RPMI7951 (cell line): Measurements from ENCODE around the gene MGMT. TPM values are rescaled to one million over a fixed set of nuclear protein-coding genes. Genes with fewer than 3 reads are reported as not detected.

Experiments used
- DNase-seq: peaks from one replicate; pipeline ENCODE4 v3.0.0-alpha.2; 2012; ENCODE audit warnings: low read depth
- total RNA-seq: library from RNA; depleted of rRNA; stranded (reverse); fragments of >200 nt; shearing (Covaris generic); gene quantifications from 2 replicates; pipeline ENCODE4 v1.2.3, GENCODE V29; 2014

The MGMT gene
- total RNA-seq, 1 experiment from 2014 or later: 6.2 TPM

DNA sequence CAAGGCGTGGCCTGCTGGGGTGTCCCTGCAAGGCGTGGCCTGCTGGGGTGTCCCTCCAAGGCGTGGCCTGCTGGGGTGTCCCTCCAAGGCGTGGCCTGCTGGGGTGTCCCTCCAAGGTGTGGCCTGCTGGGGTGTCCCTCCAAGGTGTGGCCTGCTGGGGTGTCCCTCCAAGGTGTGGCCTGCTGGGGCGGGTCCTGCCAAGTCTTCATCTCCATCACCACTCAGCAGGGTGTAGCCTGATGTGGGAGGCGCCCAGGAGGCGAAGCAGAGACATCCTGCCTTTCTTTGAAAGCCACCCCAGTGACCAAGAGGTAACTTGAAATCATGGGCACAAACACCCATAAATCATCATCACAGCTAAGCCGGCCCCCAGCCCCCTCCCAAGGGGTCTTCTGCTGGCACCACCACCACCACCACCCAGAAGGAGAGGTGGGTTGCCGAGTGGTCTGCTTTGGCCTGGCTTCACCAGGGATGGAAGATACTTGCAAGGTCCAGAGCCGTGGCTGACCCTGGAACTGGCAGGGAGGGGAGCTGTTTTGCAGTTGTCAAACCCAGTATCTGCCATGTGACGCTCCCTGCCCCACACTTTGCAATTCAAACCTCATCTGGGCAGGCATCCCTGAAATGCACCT is 306.4 kb downstream of the MGMT start:
- DNase-seq: no peak

DNA sequence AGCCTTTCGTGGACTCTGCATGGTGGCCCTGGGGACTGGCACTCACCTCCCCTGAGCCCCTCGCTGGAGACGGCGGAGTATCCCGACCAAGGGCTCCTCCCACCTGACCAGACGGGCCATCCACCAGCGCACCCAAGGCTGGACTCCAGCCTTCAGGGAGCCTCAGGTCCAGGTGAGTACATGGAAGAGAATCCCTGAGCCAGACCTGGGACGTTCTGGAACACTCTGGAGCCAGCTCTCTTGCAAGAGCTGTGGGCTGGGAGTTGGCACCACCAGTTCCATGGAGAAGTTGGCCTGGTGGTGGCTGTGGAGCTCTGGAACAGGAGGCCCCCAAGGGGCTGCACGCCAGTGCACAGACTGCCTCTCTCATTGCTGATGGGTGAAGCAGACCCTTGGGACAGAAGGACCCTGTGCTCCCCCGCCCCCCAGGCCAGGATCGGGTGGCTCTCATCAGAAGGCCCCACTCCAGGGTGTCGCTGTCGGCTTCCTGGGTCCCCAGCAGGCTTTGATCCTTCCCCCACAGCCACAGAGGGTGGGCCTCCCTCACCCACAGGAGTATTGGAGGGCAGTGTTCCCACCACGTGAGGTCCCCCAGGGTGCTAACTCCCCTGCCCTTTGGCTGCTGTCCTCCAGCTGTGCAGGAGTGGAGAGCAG is 307.2 kb downstream of the MGMT start:
- no peak for DNase-seq

GRCh38 chr10:129774736-129775401 is 307.8 kb downstream of the MGMT start:
- DNase-seq: no peak

DNA sequence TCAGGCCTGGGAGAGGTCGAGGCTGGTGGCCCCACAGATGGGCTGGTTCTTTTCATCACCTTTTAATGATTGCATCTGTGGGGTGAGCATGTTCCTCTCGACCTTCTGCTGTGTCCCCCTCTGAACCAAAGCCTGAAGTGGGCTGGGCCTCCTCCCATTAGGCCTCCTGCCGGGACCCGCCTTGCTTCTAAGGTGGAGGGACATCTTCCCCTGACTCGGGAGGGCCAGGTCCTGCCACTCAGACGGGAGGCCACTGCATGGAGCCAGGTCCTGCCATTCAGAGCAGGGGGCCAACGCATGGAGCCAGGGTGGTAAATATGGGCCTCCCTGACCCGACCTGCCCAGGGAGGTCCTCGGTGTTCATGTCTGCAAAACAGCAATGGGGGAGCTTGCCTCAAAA is 308.6 kb downstream of the MGMT start:
- no peak for DNase-seq

DNA sequence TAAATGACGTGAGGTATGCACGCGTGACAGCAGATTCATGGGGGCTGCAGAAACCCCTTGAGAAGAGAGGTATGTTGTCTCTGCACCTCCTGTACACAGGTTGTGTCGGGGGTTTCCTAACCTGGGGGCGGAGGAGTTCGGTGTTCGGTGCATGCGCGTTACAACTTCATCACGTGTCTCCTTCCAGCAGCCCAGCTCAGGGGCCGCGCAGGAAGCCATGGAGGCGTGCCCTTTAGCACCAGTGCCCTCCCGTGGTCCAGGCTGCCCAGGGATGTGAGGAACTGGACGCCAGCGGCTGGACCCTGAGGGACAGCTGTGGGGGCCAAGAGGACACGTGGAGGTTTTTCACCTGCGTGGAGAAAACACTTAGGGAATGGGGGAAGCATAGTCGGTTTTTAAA is 310.6 kb downstream of the MGMT start:
- no peak for DNase-seq

DNA sequence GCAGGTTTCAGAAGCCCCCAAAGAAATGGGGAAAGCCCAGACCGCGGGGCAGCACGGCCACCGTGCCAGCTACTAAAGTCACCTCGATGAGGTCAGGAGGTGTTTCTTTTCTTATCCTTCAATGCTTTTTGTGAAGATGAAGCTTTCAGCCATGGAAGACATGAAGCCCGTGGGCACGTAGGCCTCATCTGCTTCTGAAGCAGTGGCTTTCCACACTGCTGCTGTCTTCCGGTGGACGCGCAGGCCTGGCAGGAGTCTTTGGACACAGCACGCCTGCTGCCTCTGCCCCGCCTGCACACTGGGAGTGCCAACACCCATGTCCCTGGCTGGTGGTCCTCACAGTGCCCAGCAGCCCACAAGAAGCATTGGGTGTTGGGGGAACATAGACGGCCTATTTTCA is 311.5 kb downstream of the MGMT start:
- DNase-seq: no peak

DNA sequence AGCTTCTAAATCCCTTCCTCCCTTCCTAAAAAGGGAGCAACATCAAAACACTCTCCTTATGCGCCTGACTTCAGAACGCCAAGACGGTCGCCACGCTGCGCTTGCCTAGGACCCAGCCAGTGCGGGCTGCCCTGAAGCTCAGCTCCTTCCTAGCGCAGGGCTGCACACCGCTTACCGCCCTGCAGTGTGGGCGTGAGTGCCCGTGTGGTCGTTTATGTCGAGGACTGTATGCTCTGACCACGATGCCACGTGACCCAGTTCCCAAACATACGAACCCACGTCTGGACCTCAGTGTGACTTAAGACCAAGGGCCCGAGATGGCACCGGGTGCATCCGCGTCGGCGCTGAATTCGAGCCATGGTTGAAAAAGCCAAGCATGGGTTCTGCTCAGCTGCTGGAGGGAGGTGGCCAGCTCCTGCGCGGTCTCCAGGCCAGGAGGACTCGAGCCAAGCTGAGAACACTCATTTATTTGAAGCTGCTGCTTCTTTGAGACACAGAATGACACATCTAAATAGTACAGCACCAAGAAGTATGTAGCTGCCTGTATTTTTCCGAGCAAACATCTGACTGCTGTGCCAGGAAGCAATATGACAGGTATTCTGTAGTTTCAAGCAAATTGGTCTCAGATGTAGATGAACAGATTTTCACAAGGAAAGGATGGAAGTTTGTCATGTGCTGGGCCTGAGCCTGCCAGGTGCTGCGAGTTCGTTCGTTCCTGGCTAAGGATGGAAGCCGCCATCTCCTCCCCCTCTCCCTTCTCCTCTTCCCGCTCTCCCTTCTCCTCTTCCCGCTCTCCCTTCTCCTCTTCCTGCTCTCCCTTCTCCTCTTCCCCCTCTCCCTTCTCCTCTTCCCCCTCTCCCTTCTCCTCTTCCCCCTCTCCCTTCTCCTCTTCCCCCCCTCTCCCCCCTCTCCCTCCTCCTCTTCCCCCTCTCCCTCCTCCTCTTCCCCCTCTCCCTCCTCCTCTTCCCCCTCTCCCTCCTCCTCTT is 312.4 kb downstream of the MGMT start:
- DNase-seq: no peak

- no peak for DNase-seq
These were observed 313.2 kb downstream of the MGMT start for GRCh38 chr10:129780198-129780597.

DNA sequence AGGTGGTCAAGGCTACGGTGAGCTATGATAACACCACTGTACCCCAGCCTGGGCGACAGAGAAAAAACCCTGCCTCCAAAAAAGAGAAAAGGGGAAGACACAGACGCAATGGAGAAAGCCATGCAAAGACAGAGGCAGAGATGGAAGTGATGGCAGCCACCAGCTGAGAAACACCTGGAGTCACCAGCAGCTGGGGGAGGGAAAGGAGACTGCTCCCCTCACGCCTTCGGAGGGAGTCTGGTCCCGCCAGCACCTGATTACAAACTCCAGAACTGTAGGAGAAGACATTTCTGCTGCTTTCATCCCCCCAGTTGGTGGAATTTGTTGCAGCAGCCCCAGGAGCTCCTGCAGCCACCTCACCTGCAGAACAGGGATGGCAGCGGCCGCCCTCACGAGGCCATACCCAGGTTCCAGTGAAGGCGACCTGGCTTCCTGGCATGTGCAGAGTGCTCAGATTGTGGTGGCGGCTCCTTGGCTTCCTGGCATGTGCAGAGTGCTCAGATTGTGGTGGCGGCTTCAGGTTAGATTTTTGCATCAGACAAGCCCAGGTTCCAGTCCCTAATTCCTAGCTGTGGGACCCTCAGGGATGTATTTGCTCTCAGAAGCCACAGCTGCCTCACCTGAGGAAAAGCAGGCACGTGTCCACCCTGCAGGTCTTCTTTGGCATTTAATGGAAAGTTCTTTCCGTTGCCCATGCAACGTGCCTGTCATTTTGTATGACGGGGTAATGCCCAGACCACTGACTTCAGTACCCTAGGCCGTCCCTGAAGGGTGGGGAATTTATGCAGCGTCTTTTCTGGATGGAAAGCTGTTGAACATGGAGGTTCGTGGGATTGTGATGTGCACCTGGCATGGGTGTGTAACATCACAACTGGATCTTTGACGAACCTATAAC is 314.1 kb downstream of the MGMT start:
- no peak for DNase-seq

GRCh38 chr10:129784291-129784690 is 317.2 kb downstream of the MGMT start:
- DNase-seq: no peak

DNA sequence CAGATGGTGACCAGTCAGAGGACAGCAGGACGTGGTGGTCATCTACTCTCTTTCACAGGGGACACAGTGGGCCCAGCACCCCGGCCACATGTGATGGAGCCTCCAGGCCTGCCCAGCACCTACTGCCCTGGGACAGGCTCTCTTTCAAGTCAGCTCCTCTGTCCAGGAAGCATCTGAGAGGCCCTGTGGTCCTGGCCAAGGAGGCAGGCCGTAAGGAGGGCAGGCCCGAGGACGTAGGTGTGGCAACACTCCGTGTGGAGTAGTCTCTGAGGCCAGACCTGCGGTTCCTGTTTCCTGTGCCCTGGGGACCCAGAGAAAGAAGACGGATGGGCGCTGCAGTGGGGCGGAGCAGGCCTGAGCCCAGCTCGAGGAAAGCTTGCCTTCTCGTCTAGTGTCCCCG is 317.9 kb downstream of the MGMT start:
- no peak for DNase-seq

DNA sequence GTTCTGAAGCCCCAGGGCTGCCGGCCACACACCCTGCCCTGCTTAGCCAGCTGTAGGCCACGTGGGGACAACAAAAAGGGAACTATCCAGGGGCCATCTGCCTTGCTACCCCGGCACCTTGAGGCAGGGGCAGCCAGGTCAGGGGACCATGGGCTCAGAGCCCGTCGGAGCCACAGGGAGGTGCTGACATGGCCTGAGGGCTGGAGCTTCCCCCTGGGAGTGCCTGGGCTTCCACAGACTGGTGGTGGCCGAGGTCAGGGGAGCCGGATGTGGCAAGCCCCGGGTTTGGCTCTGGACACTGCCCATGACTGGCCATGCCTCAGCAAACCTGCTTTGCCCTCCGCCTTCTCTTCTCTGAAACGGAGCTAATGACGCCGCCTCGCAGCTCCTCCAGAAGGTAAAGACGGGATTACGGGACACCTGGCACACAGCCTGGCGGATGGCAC is 318.5 kb downstream of the MGMT start:
- DNase-seq: no peak

GRCh38 chr10:129786216-129786615 is 319.2 kb downstream of the MGMT start:
- no peak for DNase-seq

DNA sequence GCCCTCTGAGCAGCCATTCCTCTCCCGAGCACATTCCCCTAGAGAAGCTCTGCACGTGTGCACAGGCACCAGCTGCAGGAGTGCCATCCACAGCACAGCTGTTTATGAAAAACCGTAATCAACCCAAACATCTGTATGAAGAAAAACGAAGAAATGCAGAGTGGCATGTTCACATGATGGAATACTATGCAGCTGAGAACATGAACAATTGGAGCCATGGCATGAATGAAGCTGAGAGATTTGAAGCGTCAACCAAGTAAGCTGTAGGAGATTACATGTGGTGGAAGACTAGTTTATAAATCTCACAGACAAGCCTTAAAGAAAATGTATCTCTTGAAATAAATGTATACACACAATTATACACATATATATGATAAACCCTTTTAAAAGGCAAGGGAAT is 320.5 kb downstream of the MGMT start:
- no peak for DNase-seq

- no peak for DNase-seq
These were observed 321.2 kb downstream of the MGMT start for GRCh38 chr10:129788215-129788614.

GRCh38 chr10:129790715-129791446 is 323.8 kb downstream of the MGMT start:
- DNase-seq: no peak

DNA sequence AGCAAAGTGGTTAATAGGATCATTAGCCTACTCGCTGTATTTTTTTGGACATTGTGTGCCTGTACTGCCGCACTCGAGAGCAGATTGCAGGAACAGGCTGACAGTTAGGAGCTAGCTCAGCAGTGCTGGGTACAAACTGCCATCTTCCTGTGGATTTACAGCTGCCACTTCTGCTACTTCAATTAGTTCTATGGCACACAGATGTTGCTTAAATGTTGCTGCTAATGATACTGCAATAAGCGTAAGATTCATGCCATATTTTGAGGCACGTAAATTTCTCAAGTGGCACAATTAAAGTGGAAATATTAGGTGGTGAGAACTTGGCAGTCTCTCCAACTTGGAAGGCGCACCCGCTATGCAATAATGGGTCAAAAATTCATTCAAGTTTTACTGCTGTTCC is 325.1 kb downstream of the MGMT start:
- no peak for DNase-seq

- DNase-seq: no peak
These were observed 325.8 kb downstream of the MGMT start for GRCh38 chr10:129792864-129793263.

GRCh38 chr10:129793479-129793878 is 326.4 kb downstream of the MGMT start:
- no peak for DNase-seq

- DNase-seq: no peak
These were observed 327.0 kb downstream of the MGMT start for GRCh38 chr10:129793996-129794395.
